HepG2 (cell line): ENCODE measurements around the gene LRRTM3. TPM values are rescaled to one million over a fixed set of nuclear protein-coding genes. Genes with fewer than 3 reads are reported as not detected.

Experiments
- ATAC-seq: fragments of 200-7000 bp; cut with Tn5 transposase; 3 replicates; pipeline ENCODE4 v1.9.1; 2020; ENCODE audit warnings: mild to moderate bottlenecking, moderate library complexity
- BruUV-seq: library from RNA; stranded (reverse); fragments of 400-500 nt; replicated peaks from 2 replicates; lab custom pipeline; 2021; lab: Mats Ljungman, UMichigan
- CTCF ChIA-PET: fragments of 300-600 bp; formaldehyde crosslinking; extraction: SDS; loops from one replicate; lab custom pipeline; 2021; ENCODE audit warnings: low total read pairs, inconsistent platforms, low intra/inter-chr PET ratio; lab: Yijun Ruan, JAX
- POLR2A ChIA-PET: fragments of 350-600 bp; sonication (Branson Sonifier 250); formaldehyde crosslinking; loops from one replicate; lab custom pipeline; 2020; ENCODE audit warnings: antibody characterized with exemption, inconsistent platforms; lab: Yijun Ruan, JAX
- DNase-seq: peaks from one replicate; pipeline ENCODE4 v3.0.0-alpha.2; 2015; ENCODE audit warnings: low spot score
- FAIRE-seq: peaks from 3 replicates; lab custom pipeline; 2011; peaks lifted over from hg19 to GRCh38; lab: Jason Lieb, UNC
- H2AFZ ChIP-seq: one replicate; pipeline ENCODE4 v1.6.1; 2011; ENCODE audit warnings: low read length, inconsistent platforms
- H3K27ac ChIP-seq: fragments of 300-600 bp; 3 replicates; pipeline ENCODE4 v1.8.0; 2011; ENCODE audit warnings: mixed run types, mild to moderate bottlenecking, mixed read lengths, low read length, inconsistent platforms; ENCODE audit not compliant: insufficient read depth; ENCODE audit errors: extremely low read length
- H3K27me3 ChIP-seq, 2 experiments: fragments of 200-600 bp in 1 of 2; 2 replicates in 1 of 2; 3 replicates in 1 of 2; pipeline versions ENCODE4 v1.6.0 to v1.8.0; 2011; ENCODE audit warnings: low read length in 2 of 2, mild to moderate bottlenecking in 2 of 2, moderate library complexity in 2 of 2, inconsistent platforms in 1 of 2; ENCODE audit not compliant: insufficient read depth in 2 of 2, control insufficient read depth in 1 of 2
- H3K36me3 ChIP-seq, 2 experiments: fragments of 200-600 bp in 1 of 2; replicated peaks in 1 of 2; 2 replicates in 1 of 2; 3 replicates in 1 of 2; pipeline versions ENCODE4 v1.5.1 to v1.8.0; 2011; ENCODE audit warnings: low read length in 2 of 2, inconsistent platforms in 1 of 2; ENCODE audit not compliant: insufficient read depth in 2 of 2, control insufficient read depth in 1 of 2
- H3K4me1 ChIP-seq: 2 replicates; pipeline ENCODE4 v1.5.1; 2012; ENCODE audit warnings: low read length, inconsistent platforms; ENCODE audit not compliant: insufficient read depth
- H3K4me2 ChIP-seq: 2 replicates; pipeline ENCODE4 v1.6.0; 2011; ENCODE audit warnings: low read depth, low read length, inconsistent platforms
- H3K4me3 ChIP-seq, 3 experiments: fragments of 200-600 bp in 1 of 3; sonication (generic), shearing (Covaris generic) in 1 of 3; replicated peaks in 1 of 3; 2 replicates each; pipeline ENCODE4 v1.5.1; 2011 to 2016; ENCODE audit warnings: low read length in 3 of 3, inconsistent platforms in 2 of 3, low read depth in 2 of 3, mild to moderate bottlenecking in 2 of 3, control low read depth in 1 of 3, mixed read lengths in 1 of 3; ENCODE audit not compliant: insufficient read depth in 1 of 3
- H3K79me2 ChIP-seq: one replicate; pipeline ENCODE4 v1.6.1; 2011; ENCODE audit warnings: low read length, inconsistent platforms; ENCODE audit not compliant: insufficient read depth
- H3K9ac ChIP-seq: 2 replicates; pipeline ENCODE4 v1.6.0; 2011; ENCODE audit warnings: mild to moderate bottlenecking, low read depth, low read length, inconsistent platforms; ENCODE audit not compliant: insufficient read depth
- H3K9me3 ChIP-seq: 2 replicates; pipeline ENCODE4 v1.5.1; 2012; ENCODE audit warnings: mild to moderate bottlenecking, low read length
- H4K20me1 ChIP-seq: 2 replicates; pipeline ENCODE4 v1.6.0; 2011; ENCODE audit warnings: inconsistent platforms, mild to moderate bottlenecking, low read length, moderate library complexity; ENCODE audit not compliant: insufficient read depth
- CENPT ChIP-seq: sonication (generic); formaldehyde crosslinking; IDR thresholded peaks from 2 replicates; pipeline ENCODE4 v1.8.0; 2022; ENCODE audit warnings: low read depth, mild to moderate bottlenecking, moderate library complexity, missing genetic modification reagents
- HNF1B ChIP-seq: sonication (generic); formaldehyde crosslinking; IDR thresholded peaks from 2 replicates; pipeline ENCODE4 v1.5.1; 2020; ENCODE audit warnings: mild to moderate bottlenecking, moderate library complexity, missing genetic modification reagents
- LRRFIP1 ChIP-seq: sonication (generic); formaldehyde crosslinking; conservative IDR thresholded peaks from 2 replicates; pipeline ENCODE4 v1.4.0; 2020; ENCODE audit warnings: missing genetic modification reagents
- MTERF4 ChIP-seq: sonication (generic); formaldehyde crosslinking; IDR thresholded peaks from 2 replicates; pipeline ENCODE4 v1.8.0; 2023; ENCODE audit warnings: mild to moderate bottlenecking, missing genetic modification reagents
- MYC ChIP-seq: sonication (generic); formaldehyde crosslinking; IDR thresholded peaks from 2 replicates; pipeline ENCODE4 v1.9.0; 2021; ENCODE audit warnings: missing genetic modification reagents, borderline replicate concordance
- NCOA5 ChIP-seq: sonication (generic); formaldehyde crosslinking; IDR thresholded peaks from 2 replicates; pipeline ENCODE4 v1.4.0; 2020; ENCODE audit warnings: missing genetic modification reagents
- POGZ ChIP-seq: sonication (generic); formaldehyde crosslinking; IDR thresholded peaks from 2 replicates; pipeline ENCODE4 v1.4.0; 2020; ENCODE audit warnings: mild to moderate bottlenecking, missing genetic modification reagents
- RBM22 ChIP-seq: fragments of 200-400 bp; formaldehyde crosslinking; optimal IDR thresholded peaks from 2 replicates; pipeline ENCODE3; 2017; ENCODE audit warnings: mild to moderate bottlenecking, low read length, moderate library complexity
- ZNF17 ChIP-seq: sonication (generic); formaldehyde crosslinking; IDR thresholded peaks from 2 replicates; pipeline ENCODE4 v1.5.0; 2020; ENCODE audit warnings: mild to moderate bottlenecking, missing genetic modification reagents
- ZNF343 ChIP-seq: sonication (generic); formaldehyde crosslinking; IDR thresholded peaks from 2 replicates; pipeline ENCODE4 v1.4.0; 2020; ENCODE audit warnings: mild to moderate bottlenecking, missing genetic modification reagents
- ZNF501 ChIP-seq: sonication (generic); formaldehyde crosslinking; IDR thresholded peaks from 2 replicates; pipeline ENCODE4 v1.5.1; 2020; ENCODE audit warnings: mild to moderate bottlenecking, moderate library complexity, missing genetic modification reagents
- ZNF607 ChIP-seq: sonication (generic); formaldehyde crosslinking; IDR thresholded peaks from 2 replicates; pipeline ENCODE4 v1.5.1; 2020; ENCODE audit warnings: missing genetic modification reagents, mild to moderate bottlenecking, borderline replicate concordance
- ZNF644 ChIP-seq: IDR thresholded peaks from 2 replicates; pipeline ENCODE4 v1.6.1; 2016; ENCODE audit warnings: low read depth
- in situ Hi-C: cut with HindIII; loops from 2 replicates; pipeline ENCODE4 v1.10.0; 2017; ENCODE audit warnings: low pct_unique_long_range_greater_than_20kb; ENCODE audit not compliant: extremely low pct_ligation_motif_present
- intact Hi-C: fragments of 100-400 bp; cut with micrococcal nuclease; formaldehyde crosslinking; loops from one replicate; pipeline ENCODE4 v1.10.0; 2022; ENCODE audit not compliant: unreplicated experiment
- polyA plus RNA-seq, 8 experiments: library from polyadenylated mRNA; depleted of rRNA in 3 of 8; stranded (reverse) in 7 of 8; unstranded in 1 of 8; fragments of >200 nt; fragmentation: Illumina TruSeq in 4 of 8; extraction: Trizol in 4 of 8; gene quantifications; 2 replicates each; pipeline versions ENCODE4 v1.2.1 to v1.2.3, GENCODE V29; 2011 to 2016; ENCODE audit warnings: low read depth in 4 of 8, missing spikeins in 1 of 8, mixed read lengths in 1 of 8; ENCODE audit not compliant: insufficient read depth in 1 of 8
- total RNA-seq, 5 experiments: library from RNA; depleted of rRNA; stranded (reverse); fragments of >200 nt; fragmentation: Illumina TruSeq; extraction: Trizol; gene quantifications; 2 replicates each; pipeline ENCODE4 v1.2.3, GENCODE V29; 2016; ENCODE audit warnings: low read depth in 1 of 5

The LRRTM3 gene
- total and polyA plus RNA-seq, 2 of the 13 experiments (the other 11 are each of a cell fraction or from before 2014, with no cell fraction given) = not detected

GRCh38 chr10:66886848-66887247 lies 39.0 kb upstream of the LRRTM3 start:
- Histone ChIP-seq H3K4me3 (no peak overlapping the region), H3K4me1 (no peaks in the 10 kb centered on the region), H3K9me3 (no peaks in the 10 kb centered on the region), H3K36me3 (no peaks in the 10 kb centered on the region), H3K27ac (no peak overlapping the region), H3K27me3 (no peaks in the 10 kb centered on the region), H2AFZ (no peak overlapping the region), H3K4me2 (no peak overlapping the region), H3K79me2 (no peaks in the 10 kb centered on the region), H3K9ac (no peak overlapping the region), H4K20me1 (no peaks in the 10 kb centered on the region)
- no TSS peak for BruUV-seq
- DNase-seq (no peak), ATAC-seq (no peak), FAIRE-seq (no peak)
- ChIA-PET POLR2A (no interaction called here), CTCF (no interaction called here)
- in situ Hi-C loops = no loop called here
- intact Hi-C loops = no loop called here
- TF ChIP-seq ZNF343 (CRISPR knock-in tag) (no peak), CENPT (CRISPR knock-in tag) (no peak), ZNF17 (CRISPR knock-in tag) (no peak), RBM22 (no peak), NCOA5 (CRISPR knock-in tag) (no peak), ZNF644 (no peak), MYC (CRISPR knock-in tag) (no peak), ZNF607 (CRISPR knock-in tag) (no peak), ZNF501 (CRISPR knock-in tag) (no peak), POGZ (CRISPR knock-in tag) (no peak), LRRFIP1 (CRISPR knock-in tag) (no peak), HNF1B (CRISPR knock-in tag) (no peak), MTERF4 (CRISPR knock-in tag) (no peak)
